Trophoblast cell (in vitro differentiated cells and primary cell): Measurements from ENCODE around the gene INTS4.
A peak's percentile ranks its signal among the peaks of the same experiment; 100 is the strongest.

Source experiments
- DNase-seq, 2 donors: peaks; one replicate each; pipeline ENCODE4 v3.0.0-alpha.2; 2016
- H2AFZ ChIP-seq: 2 replicates; pipeline ENCODE4 v1.6.1; 2013; ENCODE audit warnings: low read length, moderate library complexity, mild to moderate bottlenecking; ENCODE audit not compliant: insufficient read depth, poor library complexity
- H2AK5ac ChIP-seq: 2 replicates; pipeline ENCODE4 v1.6.1; 2013; ENCODE audit warnings: mild to moderate bottlenecking, low read length
- H2BK120ac ChIP-seq: 2 replicates; pipeline ENCODE4 v1.6.1; 2013; ENCODE audit warnings: low read length, mild to moderate bottlenecking, moderate library complexity; ENCODE audit not compliant: insufficient read depth, poor library complexity
- H2BK12ac ChIP-seq: 2 replicates; pipeline ENCODE4 v1.6.1; 2013; ENCODE audit warnings: mild to moderate bottlenecking, low read length, moderate library complexity
- H2BK5ac ChIP-seq: 2 replicates; pipeline ENCODE4 v1.6.1; 2013; ENCODE audit warnings: low read length, low read depth, moderate library complexity, mild to moderate bottlenecking; ENCODE audit not compliant: poor library complexity
- H3K14ac ChIP-seq: 2 replicates; pipeline ENCODE4 v1.6.1; 2013; ENCODE audit warnings: mild to moderate bottlenecking, low read length
- H3K18ac ChIP-seq: 2 replicates; pipeline ENCODE4 v1.6.1; 2013; ENCODE audit warnings: mild to moderate bottlenecking, low read length
- H3K23ac ChIP-seq: 2 replicates; pipeline ENCODE4 v1.6.1; 2013; ENCODE audit warnings: low read length
- H3K27ac ChIP-seq: 2 replicates; pipeline ENCODE4 v1.5.1; 2013; ENCODE audit warnings: low read depth, mild to moderate bottlenecking, inconsistent platforms, low read length, moderate library complexity
- H3K27me3 ChIP-seq: 2 replicates; pipeline ENCODE4 v1.6.1; 2013; ENCODE audit warnings: inconsistent platforms, mild to moderate bottlenecking, low read length, moderate library complexity; ENCODE audit not compliant: insufficient read depth
- H3K36me3 ChIP-seq, 2 experiments: 1 replicate in 1 of 2; 2 replicates in 1 of 2; pipeline ENCODE4 v1.6.1; 2013; ENCODE audit warnings: low read length in 2 of 2, mild to moderate bottlenecking in 2 of 2, moderate library complexity in 1 of 2; ENCODE audit not compliant: insufficient read depth in 2 of 2, control insufficient read depth in 1 of 2
- H3K4ac ChIP-seq: 2 replicates; pipeline ENCODE4 v1.6.1; 2013; ENCODE audit warnings: low read depth, mild to moderate bottlenecking, low read length, moderate library complexity
- H3K4me1 ChIP-seq, 2 experiments: 1 replicate in 1 of 2; 2 replicates in 1 of 2; pipeline ENCODE4 v1.6.1; 2013; ENCODE audit warnings: low read length in 2 of 2, mild to moderate bottlenecking in 2 of 2, moderate library complexity in 1 of 2; ENCODE audit not compliant: insufficient read depth in 2 of 2, control insufficient read depth in 1 of 2
- H3K4me2 ChIP-seq: 2 replicates; pipeline ENCODE4 v1.6.1; 2013; ENCODE audit warnings: inconsistent platforms, mild to moderate bottlenecking, low read length, moderate library complexity
- H3K4me3 ChIP-seq: 2 replicates; pipeline ENCODE4 v1.5.1; 2013; ENCODE audit warnings: mild to moderate bottlenecking, low read depth, low read length, inconsistent platforms
- H3K79me1 ChIP-seq: one replicate; pipeline ENCODE4 v1.6.1; 2013; ENCODE audit warnings: low read length
- H3K79me2 ChIP-seq: 2 replicates; pipeline ENCODE4 v1.6.1; 2013; ENCODE audit warnings: low read length, mild to moderate bottlenecking; ENCODE audit not compliant: control insufficient read depth, insufficient read depth, poor library complexity
- H3K9ac ChIP-seq: 2 replicates; pipeline ENCODE4 v1.6.1; 2013; ENCODE audit warnings: mild to moderate bottlenecking, low read length
- H3K9me3 ChIP-seq: 2 replicates; pipeline ENCODE4 v1.6.1; 2013; ENCODE audit warnings: low read depth, mild to moderate bottlenecking, control low read depth, inconsistent platforms, low read length; ENCODE audit not compliant: insufficient read depth
- H4K12ac ChIP-seq: 2 replicates; pipeline ENCODE4 v1.6.1; 2013; ENCODE audit warnings: low read depth, mild to moderate bottlenecking, low read length, moderate library complexity
- H4K8ac ChIP-seq: 2 replicates; pipeline ENCODE4 v1.6.1; 2013; ENCODE audit warnings: low read depth, mild to moderate bottlenecking, low read length, moderate library complexity
- H4K91ac ChIP-seq: one replicate; pipeline ENCODE4 v1.6.1; 2013; ENCODE audit warnings: low read depth, mild to moderate bottlenecking, low read length, moderate library complexity
- WGBS: extraction: QIAGEN DNeasy Blood & Tissue Kit; methylation state at CpG from one replicate; pipeline ENCODE4 v1.1.7; 2013; ENCODE audit warnings: missing lambda C conversion rate; ENCODE audit not compliant: insufficient read length, insufficient coverage; ENCODE audit errors: extremely low coverage; 5-methylcytosine and 5-hydroxymethylcytosine counted together

INTS4 gene

GRCh38 chr11:78027759-78028158 lies 33.3 kb upstream of the INTS4 start:
- Histone ChIP-seq H3K23ac (no peak overlapping the region), H2AFZ (no peak overlapping the region), H3K18ac (no peak overlapping the region), H3K9me3 (no peaks in the 10 kb centered on the region), H3K4me2 (peak overlapping the region; percentile 52), H3K4me3 (no peak overlapping the region), H3K4ac (no peak overlapping the region), H2BK120ac (no peak overlapping the region), H4K91ac (no peak overlapping the region), H4K12ac (no peak overlapping the region), H2AK5ac (no peak overlapping the region), H3K79me2 (peaks cover 6% of the 10 kb centered on the region), H3K36me3 (no peaks in the 10 kb centered on the region), H3K9ac (no peak overlapping the region), H3K27ac (peak overlapping the region; percentile 99), H2BK12ac (no peak overlapping the region), H4K8ac (no peak overlapping the region), H2BK5ac (peak overlapping the region; percentile 99), H3K79me1 (peaks cover 36% of the 10 kb centered on the region), H3K14ac (no peak overlapping the region), H3K4me1 (peaks cover 18 to 32% of the 10 kb centered on the region in 2 experiments), H3K27me3 (no peaks in the 10 kb centered on the region)
- peak; percentile 49 to 79 for DNase-seq
- WGBS, result no CpG with 5 or more reads among the region's 2 CpGs

GRCh38 chr11:78025378-78025777 lies 30.9 kb upstream of the INTS4 start:
- Histone ChIP-seq H3K4ac (no peak overlapping the region), H3K23ac (no peak overlapping the region), H3K27me3 (no peaks in the 10 kb centered on the region), H2BK12ac (peak overlapping the region; percentile 67), H4K12ac (no peak overlapping the region), H2AK5ac (no peak overlapping the region), H2BK5ac (no peak overlapping the region), H3K4me2 (no peak overlapping the region), H2AFZ (no peak overlapping the region), H3K36me3 (no peaks in the 10 kb centered on the region), H3K79me1 (peaks cover 28% of the 10 kb centered on the region), H4K91ac (no peak overlapping the region), H3K4me3 (no peak overlapping the region), H3K9ac (no peak overlapping the region), H3K4me1 (peaks cover 13 to 32% of the 10 kb centered on the region in 2 experiments), H3K27ac (no peak overlapping the region), H3K14ac (no peak overlapping the region), H3K18ac (no peak overlapping the region), H3K9me3 (no peaks in the 10 kb centered on the region), H2BK120ac (no peak overlapping the region), H4K8ac (no peak overlapping the region), H3K79me2 (peaks cover 3% of the 10 kb centered on the region)
- DNase-seq, result no peak

- peaks cover 3% of the 10 kb centered on the region for H3K79me2 ChIP-seq
- H3K27ac ChIP-seq, result no peak overlapping the region
- H2AFZ ChIP-seq, result peak overlapping the region; percentile 62
- H3K36me3 ChIP-seq, result peaks cover 0 to 1% of the 10 kb centered on the region in 2 experiments
- no peak overlapping the region for H3K4ac ChIP-seq
- H3K23ac ChIP-seq, result no peak overlapping the region
- no peak overlapping the region for H2BK12ac ChIP-seq
- H4K8ac ChIP-seq, result no peak overlapping the region
- H2BK5ac ChIP-seq, result no peak overlapping the region
- no peak overlapping the region for H4K12ac ChIP-seq
- no peak overlapping the region for H3K4me3 ChIP-seq
- no CpG with 5 or more reads among the region's 7 CpGs for WGBS
- no peaks in the 10 kb centered on the region for H3K27me3 ChIP-seq
- peaks cover 12 to 26% of the 10 kb centered on the region in 2 experiments for H3K4me1 ChIP-seq
- H3K4me2 ChIP-seq, result peak overlapping the region; percentile 65
- no peaks in the 10 kb centered on the region for H3K9me3 ChIP-seq
- H2BK120ac ChIP-seq, result no peak overlapping the region
- peaks cover 20% of the 10 kb centered on the region for H3K79me1 ChIP-seq
- no peak overlapping the region for H2AK5ac ChIP-seq
- no peak overlapping the region for H3K18ac ChIP-seq
- H3K9ac ChIP-seq, result no peak overlapping the region
- no peak overlapping the region for H3K14ac ChIP-seq
- H4K91ac ChIP-seq, result peak overlapping the region; percentile 61
- no peak for DNase-seq
These were observed 29.0 kb upstream of the INTS4 start for GRCh38 chr11:78023426-78023825.

- H3K4me3 ChIP-seq, result peak within 1 kb of the TSS; percentile 72
- H3K18ac ChIP-seq, result peak within 1 kb of the TSS; percentile 20
- no peak within 1 kb of the TSS for H2AK5ac ChIP-seq
- peak within 1 kb of the TSS; percentile 62 for H2AFZ ChIP-seq
- H3K9me3 ChIP-seq, result no peaks in the 10 kb centered on the region
- peak within 1 kb of the TSS; percentile 7 for H2BK5ac ChIP-seq
- peak within 1 kb of the TSS; percentile 29 for H3K14ac ChIP-seq
- WGBS, result no CpG with 5 or more reads among the region's 37 CpGs
- H3K36me3 ChIP-seq, result peaks cover 0 to 1% of the 10 kb centered on the region in 2 experiments
- no peak within 1 kb of the TSS for H3K23ac ChIP-seq
- H3K9ac ChIP-seq, result peak within 1 kb of the TSS; percentile 25
- H4K12ac ChIP-seq, result peak within 1 kb of the TSS; percentile 4
- peak within 1 kb of the TSS; percentile 21 for H3K27ac ChIP-seq
- peak within 1 kb of the TSS; percentile 33 for H2BK120ac ChIP-seq
- H3K4ac ChIP-seq, result peak within 1 kb of the TSS; percentile 23
- no peaks in the 10 kb centered on the region for H3K27me3 ChIP-seq
- peak within 1 kb of the TSS; percentile 61 for H4K91ac ChIP-seq
- peak within 1 kb of the TSS; percentile 65 for H3K4me2 ChIP-seq
- peaks cover 18% of the 10 kb centered on the region for H3K79me1 ChIP-seq
- peaks cover 10 to 26% of the 10 kb centered on the region in 2 experiments for H3K4me1 ChIP-seq
- H3K79me2 ChIP-seq, result peaks cover 3% of the 10 kb centered on the region
- H2BK12ac ChIP-seq, result peak within 1 kb of the TSS; percentile 19
- peak in 1 of 2 donors; percentile 34 for DNase-seq
- peak within 1 kb of the TSS; percentile 44 for H4K8ac ChIP-seq
These were observed 28.2 kb upstream of the INTS4 start, which contains the start of gene KCTD14 for GRCh38 chr11:78022397-78023396. TSS of gene KCTD14 (minus strand) at chr11:78023276. CDS start at chr11:78023249, 27 bp downstream.
